Measurements from ENCODE around the gene VIPR2.
"Not testable (repeated sequence)": the region's sequence is repeated elsewhere in the genome, so short reads cannot be mapped to it uniquely, and the experiment has no call there.

Gene VIPR2

DNA sequence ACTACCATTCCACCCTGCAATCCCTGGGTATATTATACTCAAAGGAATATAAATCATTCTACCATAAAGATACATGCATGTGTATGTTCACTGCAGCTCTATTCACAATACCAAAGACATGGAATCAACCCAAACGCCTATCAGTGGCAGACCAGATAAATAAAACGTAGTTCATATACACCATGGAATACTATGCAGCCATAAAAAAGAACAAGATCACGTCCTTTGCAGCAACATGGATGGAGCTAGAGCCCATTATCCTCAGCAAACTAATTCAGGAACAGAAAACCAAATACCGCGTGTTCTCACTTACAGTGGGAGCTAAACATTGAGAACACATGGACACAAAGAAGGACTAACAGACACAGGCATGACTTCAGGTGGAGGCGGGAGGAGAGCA is 150.0 kb downstream of the VIPR2 start:
- DNase-seq (ENCODE audit: low read depth in 2 of 2): no peak

DNA sequence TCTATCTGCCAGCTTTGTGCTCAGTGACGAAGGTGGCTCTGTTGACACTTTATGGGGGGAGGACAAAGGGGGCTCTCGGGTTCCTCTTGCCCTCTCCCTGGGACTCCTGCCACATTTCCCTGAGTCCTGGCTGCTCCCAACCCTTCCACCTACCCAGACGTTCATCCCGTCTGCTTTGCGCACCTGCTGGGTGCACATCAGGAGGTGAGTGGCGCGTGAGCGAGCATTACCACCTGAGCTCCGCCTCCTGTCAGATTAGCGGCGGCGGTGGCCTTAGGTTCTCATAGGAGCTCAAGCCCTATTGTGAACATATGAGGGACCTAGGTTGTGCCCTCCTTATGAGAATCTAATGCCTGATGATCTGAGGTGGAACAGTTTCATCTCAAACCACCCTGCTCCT is 151.1 kb downstream of the VIPR2 start:
- DNase-seq (ENCODE audit: low read depth in 2 of 2): no peak

DNA sequence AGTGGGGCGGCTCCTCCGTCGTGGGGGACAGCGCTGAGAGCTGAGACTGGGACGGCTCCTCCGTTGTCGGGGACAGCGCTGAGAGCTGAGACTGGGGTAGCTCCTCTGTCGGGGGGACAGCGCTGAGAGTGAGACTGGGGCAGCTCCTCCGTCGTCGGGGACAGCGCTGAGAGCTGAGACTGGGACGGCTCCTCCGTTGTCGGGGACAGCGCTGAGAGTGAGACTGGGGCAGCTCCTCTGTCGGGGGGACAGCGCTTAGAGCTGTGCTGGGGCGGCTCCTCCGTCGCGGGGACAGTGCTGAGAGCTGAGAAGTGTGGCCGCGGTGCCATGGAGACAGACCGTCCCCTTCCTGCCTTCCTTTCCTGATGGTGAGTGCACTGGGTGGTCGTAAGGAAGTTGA is 151.9 kb downstream of the VIPR2 start:
- DNase-seq (ENCODE audit: low read depth in 2 of 2): no peak

DNA sequence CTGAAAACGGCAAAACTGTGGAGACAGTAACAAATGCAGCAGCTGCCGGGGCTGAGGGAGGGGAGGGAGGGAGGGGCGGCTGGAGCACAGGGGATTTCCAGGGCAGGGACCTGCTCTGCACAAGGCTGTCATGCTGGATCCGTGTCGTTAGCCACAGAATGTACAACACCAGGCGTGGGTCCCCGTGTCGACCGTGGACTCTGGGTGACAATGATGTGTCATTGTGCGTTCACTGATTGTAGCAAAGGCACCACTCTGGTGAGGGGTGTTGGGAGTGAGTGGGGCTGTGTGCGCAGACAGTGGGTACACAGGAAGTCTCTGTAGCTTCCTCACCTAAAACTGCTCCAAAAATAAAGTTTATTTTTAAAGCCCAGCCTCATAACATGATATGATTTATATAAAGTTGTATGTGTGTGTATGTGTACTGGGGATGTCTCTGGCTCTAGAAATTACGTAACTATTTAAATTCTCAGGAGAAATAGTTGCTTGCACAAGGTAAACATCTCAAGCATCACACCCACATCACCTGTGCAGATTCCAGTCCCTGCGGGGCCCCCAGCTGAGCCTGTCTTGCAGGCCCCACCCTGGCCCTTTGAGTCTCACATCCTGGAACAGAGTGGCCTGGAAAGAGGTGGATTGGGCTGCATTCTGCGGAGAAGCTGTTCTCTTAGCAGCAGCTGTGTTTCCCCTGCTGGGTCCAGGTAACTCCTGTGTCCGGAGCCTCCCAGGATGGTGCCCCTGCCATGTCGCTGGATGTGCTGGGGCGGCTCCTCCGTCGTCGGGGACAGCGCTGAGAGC is 152.6 kb downstream of the VIPR2 start:
- no peak for DNase-seq (ENCODE audit: low read depth in 2 of 2)

DNA sequence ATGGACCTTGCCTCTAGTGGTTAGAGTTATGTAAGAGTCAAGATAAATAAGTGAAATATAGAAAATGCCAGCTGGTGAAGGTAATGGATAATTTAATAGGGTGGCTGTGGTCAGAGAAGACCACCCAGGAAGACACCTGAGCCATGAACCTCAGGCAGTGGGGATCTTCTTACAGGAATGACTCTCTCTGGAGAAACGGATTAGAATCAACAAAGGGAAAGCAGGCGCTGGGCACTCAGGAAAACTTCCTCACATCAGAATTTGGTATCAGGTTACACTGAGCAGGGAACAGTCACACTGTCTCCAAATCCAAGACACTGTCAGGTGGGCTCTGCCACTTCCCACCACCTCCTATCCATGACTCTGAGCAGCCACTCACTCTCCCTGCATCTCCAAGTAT is 155.7 kb downstream of the VIPR2 start:
- DNase-seq (ENCODE audit: low read depth in 2 of 2): no peak

DNA sequence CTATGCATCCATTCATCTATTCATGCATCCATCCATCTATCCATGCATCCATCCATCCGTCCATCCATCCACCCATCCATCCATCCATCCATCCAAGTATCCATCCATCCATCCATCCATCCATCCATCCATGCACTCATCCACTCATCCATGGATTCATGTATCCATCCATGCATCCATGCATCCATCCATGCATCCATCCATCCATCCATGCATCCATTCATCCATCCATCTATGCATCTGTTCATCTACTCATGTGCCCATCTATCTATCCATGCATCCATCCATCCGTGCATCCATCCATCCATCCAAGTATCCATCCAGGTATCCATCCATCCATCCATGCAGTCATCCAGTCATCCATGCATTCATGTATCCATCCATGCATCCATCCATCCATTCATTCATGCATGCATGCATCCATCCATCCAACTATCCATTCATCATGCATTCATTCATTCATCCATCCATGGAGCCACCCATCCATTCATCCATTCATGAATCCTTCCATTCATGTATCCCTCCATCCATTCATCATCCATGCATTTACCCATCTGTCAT is 156.3 kb downstream of the VIPR2 start:
- DNase-seq (ENCODE audit: low read depth in 2 of 2): no peak

DNA sequence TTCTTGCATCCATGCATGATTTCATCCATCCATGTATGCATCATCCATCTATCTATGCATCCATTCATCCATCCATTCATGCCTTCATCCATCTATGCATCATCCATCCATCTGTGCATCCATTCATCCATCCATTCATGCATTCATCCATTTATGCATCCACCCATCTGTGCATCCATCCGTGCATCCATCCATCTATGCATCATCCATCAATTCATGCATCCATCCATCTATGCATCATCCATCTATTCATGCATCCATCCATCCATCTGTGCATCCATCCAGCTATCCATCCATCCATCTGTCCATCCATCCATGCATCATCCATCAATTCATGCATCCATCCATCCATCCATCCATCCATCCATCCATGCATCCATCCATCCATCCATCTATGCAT is 157.0 kb downstream of the VIPR2 start:
- no peak for DNase-seq (ENCODE audit: low read depth in 2 of 2)

DNA sequence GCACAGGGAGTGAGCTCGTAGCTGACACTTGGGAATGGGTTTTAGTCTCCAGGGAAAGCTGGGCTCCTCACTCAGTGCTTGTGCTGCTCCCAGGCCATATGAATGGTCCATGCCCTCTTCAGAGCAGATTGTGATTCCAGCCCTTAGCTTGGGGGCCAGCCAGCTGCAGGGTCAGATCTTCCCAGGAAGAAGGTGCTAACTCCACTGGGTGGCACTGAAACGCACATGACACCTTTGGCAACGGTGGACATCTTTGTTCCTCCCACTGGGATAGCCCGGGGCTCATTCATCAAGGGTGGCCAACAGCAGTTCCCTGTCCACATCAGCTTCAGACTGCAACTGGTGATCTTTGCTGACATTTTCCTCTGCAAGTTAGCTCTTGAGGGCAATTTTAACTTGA is 159.1 kb downstream of the VIPR2 start:
- DNase-seq (ENCODE audit: low read depth in 2 of 2): no peak

DNA sequence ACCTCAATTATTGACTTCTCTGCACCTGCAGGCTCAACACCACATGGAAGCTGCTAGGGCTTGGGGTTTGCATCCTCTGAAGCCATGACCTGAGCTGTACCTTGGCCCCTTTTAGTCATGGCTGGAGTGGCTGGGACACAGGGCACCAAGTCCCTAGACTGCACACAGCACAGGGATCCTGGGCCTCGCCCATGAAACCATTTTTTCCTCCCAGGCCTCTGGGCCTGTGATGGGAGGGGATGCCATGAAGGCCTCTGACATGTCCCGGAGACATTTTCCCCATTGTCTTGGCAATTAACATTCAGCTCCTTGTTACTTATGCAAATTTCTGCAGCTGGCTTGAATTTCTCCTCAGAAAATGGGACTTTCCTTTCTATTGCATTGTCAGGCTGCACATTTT is 160.7 kb downstream of the VIPR2 start:
- DNase-seq (ENCODE audit: low read depth in 2 of 2): not testable (repeated sequence)

DNA sequence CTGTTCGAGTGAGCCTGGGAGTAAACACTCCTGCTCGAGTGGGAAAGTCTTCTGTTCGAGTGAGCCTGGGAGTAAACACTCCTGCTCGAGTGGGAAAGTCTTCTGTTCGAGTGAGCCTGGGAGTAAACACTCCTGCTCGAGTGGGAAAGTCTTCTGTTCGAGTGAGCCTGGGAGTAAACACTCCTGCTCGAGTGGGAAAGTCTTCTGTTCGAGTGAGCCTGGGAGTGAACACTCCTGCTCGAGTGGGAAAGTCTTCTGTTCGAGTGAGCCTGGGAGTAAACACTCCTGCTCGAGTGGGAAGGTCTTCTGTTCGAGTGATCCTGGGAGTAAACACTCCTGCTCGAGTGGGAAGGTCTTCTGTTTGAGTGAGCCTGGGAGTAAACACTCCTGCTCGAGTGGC is 162.6 kb downstream of the VIPR2 start:
- DNase-seq (ENCODE audit: low read depth in 2 of 2): not testable (repeated sequence)

DNA sequence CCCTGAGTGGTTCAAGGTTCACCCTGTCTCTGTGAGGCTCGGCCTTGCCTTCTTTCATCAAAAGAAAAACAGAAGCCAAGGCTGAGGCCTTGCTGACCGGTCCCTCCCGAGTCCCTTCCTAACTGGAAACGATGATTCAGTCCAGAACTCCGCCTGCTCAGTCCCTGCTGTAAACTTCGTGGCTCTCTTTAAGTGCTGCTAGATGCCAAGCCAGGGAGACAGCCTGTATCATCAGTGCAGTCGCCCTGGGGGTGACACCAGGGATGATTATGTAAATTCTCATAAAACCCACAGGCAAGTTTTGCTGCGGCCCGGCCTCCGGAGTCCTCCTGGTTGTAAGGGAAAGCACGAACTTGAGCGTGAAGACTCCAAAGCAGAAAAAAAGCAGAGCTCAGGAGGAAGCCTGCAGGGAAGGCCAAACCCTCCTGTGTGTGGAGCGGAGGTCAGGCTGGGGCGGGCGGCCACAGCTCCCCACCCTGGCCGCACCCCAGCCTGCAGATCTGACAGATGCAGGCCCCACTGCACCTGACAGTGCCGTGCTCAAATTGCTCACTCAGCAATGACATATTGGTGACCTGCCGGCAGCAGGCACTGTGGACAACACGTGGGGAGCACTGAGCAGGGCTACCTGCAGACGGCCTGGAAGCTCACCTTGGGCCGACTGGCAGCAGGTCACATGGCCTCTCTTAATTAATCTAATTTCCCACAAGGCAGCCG is 164.9 kb downstream of the VIPR2 start:
- DNase-seq (ENCODE audit: low read depth in 2 of 2): no peak

DNA sequence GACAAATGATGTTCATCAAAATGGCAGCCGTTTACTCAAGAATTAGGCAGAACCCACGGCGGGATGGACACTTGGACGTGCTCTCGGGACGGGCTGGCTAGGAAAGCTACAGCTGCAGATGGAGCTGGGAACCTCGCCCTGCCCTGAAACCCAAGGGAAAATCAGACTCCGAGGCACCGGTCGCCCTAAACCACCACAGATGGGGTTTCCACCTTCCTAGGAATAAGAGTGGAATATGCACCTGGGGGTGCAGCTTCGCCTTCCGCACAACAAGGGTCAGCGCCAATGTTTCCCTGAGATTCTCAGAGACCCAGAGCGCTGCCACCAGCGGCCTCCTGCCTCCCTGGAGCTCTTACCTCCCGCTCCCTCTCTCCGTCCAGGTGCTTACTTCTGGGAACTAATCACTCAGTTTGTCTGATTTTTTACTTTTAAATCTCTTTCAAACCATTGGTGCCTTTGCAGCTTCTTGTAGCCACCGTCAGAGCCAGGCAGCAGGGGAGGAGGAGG is 165.6 kb downstream of the VIPR2 start:
- DNase-seq (ENCODE audit: low read depth in 2 of 2): no peak

Measured in stimulated activated CD8-positive, alpha-beta memory T cell treated with anti-CD3 and anti-CD28 coated beads, Interleukin-15, amount 100 ng/mL, for 48 hours (primary cell).